Fibroblast of skin of left biceps (primary cell): ENCODE measurements around the gene CCDC144A.
"Not testable (repeated sequence)": the region's sequence is repeated elsewhere in the genome, so short reads cannot be mapped to it uniquely, and the experiment has no call there.

Experiments used
- DNase-seq, 2 experiments: peaks; one replicate each; pipeline ENCODE4 v3.0.0-alpha.2; 2013; ENCODE audit warnings: low read depth in 2 of 2

The CCDC144A gene, protein sequence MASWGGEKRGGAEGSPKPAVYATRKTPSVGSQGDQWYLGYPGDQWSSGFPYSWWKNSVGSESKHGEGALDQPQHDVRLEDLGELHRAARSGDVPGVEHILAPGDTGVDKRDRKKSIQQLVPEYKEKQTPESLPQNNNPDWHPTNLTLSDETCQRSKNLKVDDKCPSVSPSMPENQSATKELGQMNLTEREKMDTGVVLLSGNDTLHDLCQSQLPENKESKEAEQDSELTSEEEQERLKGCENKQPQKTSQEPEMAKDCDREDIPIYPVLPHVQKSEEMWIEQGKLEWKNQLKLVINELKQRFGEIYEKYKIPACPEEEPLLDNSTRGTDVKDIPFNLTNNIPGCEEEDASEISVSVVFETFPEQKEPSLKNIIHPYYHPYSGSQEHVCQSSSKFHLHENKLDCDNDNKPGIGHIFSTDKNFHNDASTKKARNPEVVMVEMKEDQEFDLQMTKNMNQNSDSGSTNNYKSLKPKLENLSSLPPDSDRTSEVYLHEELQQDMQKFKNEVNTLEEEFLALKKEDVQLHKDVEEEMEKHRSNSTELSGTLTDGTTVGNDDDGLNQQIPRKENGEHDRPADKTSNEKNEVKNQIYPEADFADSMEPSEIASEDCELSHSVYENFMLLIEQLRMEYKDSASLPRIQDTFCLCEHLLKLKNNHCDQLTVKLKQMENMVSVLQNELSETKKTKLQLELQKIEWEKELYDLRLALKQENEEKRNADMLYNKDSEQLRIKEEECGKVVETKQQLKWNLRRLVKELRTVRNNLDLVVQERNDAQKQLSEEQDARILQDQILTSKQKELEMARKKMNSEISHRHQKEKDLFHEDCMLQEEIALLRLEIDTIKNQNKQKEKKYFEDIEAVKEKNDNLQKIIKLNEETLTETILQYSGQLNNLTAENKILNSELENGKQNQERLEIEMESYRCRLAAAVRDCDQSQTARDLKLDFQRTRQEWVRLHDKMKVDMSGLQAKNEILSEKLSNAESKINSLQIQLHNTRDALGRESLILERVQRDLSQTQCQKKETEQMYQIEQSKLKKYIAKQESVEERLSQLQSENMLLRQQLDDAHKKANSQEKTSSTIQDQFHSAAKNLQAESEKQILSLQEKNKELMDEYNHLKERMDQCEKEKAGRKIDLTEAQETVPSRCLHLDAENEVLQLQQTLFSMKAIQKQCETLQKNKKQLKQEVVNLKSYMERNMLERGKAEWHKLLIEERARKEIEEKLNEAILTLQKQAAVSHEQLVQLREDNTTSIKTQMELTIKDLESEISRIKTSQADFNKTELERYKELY (N-terminal part only)

DNA sequence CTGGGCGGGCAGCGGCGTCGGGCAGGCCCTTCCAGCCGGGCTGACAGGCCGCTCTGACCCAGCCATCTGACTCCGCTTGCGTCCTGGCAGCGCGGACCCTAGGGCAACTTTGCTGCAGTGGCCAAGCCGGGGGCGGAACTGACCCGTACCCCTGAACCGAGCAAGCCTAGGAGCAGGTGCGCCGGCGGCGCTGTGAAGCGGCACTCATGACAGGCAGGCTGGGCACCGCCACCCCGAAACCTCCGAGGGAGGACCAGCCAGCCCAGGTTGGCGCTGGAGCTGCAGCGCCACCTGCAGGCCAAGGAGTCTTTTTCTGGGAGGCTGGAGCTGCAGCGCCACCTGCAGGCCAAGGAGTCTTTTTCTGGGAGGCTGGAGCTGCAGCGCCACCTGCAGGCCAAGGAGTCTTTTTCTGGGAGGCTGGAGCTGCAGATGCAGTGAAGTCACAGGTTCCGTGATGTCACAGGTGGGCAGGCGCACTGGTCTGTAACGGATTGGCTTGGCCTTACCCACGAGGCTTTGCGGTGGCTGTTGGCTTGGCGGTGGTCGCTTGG is at the start of gene CCDC144A:
Gene CCDC144A (plus strand): TSS at position 511 of the 551 bp plus-strand sequence. CDS start 160 bp downstream, outside the sequence.
- DNase-seq: not testable (repeated sequence)

- no peak for DNase-seq
Observed at GRCh38 chr17:16649585-16649984, 40.5 kb upstream of the CCDC144A start.

DNA sequence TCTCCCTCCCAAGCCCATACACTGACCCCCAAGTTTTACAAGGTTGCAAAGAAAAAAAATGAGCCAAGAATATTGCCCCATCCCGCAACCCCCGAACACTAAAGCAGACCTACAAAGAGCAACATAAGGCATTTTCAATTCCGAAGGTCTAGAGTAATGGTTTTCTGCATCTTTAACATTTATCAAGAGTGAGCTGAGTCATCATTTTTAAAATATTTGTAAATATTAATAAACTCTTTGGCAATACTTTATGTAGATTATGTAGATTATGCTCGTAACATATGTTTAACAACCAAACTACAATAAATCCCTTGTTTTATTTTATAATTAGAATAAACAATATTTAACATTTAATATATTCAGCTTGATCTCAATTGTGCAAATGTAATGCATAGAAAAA is 37.8 kb upstream of the CCDC144A start:
- DNase-seq: no peak

DNA sequence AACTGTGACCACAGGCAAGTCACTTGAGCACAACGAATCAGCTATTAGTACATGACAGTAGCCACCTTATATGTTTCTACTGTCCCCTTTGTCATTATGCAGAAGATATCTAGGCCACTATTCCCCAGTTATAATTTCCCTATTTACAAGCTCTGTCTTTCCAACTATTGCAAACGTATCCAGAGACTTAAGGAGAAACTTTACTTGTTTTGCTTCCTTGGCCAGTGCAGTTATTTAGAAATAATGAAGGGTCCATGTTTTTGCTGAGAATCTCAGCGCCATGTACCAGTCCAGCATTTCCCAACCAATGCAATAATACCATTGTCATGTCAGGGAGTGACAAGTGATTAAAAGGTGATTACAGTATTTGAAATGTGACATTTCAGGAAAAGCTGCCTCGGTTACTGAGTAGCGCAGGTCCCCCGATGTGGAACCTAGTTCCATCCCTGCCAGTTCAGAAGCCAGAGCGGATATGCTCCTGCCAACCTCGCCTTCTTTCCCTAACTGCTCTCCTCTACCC is 37.1 kb upstream of the CCDC144A start:
- DNase-seq: no peak

- peak; percentile 76 to 77 for DNase-seq
Observed at GRCh38 chr17:16653367-16654041, 36.5 kb upstream of the CCDC144A start, which contains the start of gene ZNF624. TSS of gene ZNF624 (minus strand) at chr17:16653850.

GRCh38 chr17:16661217-16661616 is 28.8 kb upstream of the CCDC144A start:
- no peak for DNase-seq

DNA sequence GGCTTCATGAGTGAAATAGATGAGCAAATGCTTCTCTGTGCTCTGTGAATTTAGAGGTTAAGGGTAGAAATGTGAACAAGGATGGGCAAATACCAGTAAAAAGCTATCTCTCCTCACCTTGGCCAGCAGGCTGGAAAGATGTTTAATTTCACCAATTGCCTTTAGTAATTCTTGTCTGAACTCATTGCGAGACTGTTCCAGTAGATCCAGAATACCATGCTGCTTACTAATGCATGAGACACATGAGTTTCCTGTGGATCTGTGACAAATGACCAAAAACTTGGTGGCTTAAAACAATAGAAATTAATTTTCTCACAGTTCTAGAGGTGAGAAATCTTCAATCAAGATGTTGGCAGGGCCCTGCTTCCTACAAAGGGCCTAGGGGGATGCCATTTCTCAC is 27.1 kb upstream of the CCDC144A start:
- no peak for DNase-seq

DNA sequence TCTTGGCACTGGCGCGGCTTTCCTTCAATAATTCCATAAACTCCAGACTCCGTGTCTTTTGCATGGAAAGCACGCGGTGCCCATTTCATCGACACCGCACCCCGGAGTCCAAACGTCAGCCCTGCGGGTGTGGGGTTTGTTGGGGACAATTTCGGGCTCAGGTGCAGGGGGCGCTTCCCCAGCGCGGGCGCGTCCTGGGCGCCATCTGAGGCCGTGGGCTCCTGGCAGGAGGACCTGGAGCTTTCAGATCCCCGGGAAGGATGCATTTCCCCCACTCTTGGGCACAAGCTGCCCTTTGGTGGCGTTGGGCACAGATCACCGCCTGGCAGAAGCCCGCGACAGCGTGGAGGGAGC is 23.5 kb upstream of the CCDC144A start:
- DNase-seq: not testable (repeated sequence)

- not testable (repeated sequence) for DNase-seq
Observed at GRCh38 chr17:16666907-16667636, 23.0 kb upstream of the CCDC144A start.

GRCh38 chr17:16676676-16677268 is 13.3 kb upstream of the CCDC144A start:
- DNase-seq: peak; percentile 10 to 20

DNA sequence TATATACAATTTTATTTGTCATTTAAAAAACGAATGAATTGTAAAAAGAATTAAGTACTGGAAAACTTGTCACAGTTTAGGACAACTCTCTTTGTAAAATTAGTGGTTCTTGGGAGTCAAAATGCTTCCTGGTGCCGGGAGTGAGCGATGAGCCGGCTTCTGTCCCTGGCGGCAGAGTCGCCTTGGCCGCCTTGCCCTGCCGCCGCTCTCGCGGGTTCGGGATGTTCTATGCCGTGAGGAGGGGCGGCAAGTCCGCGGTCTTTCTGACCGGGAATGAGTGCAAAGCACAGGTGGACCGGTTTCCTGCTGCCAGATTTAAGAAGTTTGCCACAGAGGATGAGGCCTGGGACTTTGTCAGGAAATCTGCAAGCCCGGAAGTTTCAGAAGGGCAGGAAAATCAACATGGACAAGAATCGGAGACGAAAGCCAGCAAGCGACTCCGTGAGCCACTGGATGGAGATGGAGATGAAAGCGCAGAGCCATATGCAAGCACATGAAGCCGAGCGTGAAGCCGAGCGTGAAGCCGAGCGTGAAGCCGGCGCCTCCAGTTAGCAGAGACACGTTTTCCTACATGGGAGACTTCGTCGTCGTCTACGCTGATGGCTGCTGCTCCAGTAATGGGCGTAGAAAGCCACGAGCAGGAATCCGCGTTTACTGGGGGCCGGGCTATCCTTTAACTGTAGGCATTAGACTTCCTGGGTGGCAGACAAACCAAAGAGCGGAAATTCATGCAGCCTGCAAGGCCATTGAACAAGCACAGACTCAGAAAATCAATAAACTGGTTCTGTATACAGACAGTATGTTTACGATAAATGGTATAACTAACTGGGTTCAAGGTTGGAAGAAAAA is 6.5 kb upstream of the CCDC144A start:
- not testable (repeated sequence) for DNase-seq

GRCh38 chr17:16686019-16686418 is 4.0 kb upstream of the CCDC144A start:
- DNase-seq: not testable (repeated sequence)

- DNase-seq: not testable (repeated sequence)
Observed at GRCh38 chr17:16687151-16687550, 2.9 kb upstream of the CCDC144A start.

DNA sequence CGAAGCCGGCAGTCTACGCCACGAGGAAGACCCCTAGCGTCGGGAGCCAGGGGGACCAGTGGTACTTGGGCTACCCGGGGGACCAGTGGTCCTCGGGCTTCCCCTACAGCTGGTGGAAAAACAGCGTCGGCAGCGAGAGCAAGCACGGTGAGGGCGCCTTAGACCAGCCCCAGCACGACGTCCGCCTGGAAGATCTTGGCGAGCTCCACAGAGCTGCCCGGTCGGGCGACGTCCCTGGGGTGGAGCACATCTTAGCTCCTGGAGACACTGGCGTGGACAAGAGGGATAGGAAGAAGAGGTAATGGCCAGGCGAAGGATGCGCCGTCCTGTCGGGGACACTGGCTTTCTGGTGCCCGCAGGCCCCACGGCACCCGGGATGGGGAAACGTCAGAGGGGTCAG is 406 bp downstream of the CCDC144A start:
- not testable (repeated sequence) for DNase-seq

DNA sequence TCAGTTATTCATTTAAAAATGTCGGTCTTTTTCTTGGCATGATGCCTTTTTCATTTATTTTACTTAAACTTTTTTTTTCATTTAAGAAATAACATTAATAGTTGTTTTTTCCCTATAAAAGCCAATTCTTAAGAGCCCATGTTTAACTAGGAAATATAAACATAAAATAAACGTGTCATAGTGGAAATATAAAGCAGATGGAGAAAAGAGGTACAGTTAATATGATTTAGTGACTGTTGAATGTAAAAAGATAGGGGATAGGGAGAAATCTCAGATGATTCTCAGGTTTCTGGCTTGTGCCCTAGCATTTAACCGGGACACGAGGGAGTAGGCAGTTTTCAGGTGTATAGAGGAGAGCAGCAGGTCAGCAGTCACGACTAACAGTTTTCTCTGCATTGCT is 7.6 kb downstream of the CCDC144A start:
- not testable (repeated sequence) for DNase-seq

DNA sequence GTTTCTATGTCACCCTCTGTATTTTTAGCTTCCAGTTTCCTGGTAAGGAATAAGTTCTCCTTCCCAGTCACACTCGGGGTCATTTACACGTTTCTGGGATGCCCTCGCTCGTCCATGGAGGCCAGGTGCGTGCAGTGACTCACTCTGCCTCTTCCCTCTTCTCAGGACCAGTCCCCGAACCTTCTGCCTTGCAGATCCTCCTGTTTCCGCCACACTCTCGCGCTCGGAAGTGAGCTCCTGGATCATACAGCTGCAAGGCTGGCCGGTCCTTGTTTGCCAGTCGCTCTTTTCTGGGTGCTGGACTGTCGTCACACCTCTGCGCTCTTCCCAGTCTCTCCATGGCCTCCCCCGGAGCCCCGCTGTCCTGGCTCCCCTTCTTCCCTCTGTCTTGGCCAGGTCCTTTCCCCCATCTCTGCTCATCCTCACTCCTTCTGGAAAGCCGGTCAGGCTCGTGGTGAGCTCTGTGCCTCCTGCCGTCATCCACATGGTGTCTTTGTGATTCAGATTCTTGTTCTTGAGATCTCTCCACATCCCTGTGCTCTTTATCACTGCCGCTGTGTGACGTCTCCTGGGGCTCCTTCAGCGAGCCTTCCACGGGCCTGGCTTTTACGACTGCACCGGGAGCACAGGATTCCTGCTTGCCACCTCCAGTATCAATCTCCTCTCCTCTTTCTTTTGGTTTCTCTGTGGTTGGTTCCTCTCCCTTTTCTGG is 55.6 kb downstream of the CCDC144A start:
- DNase-seq: not testable (repeated sequence)

DNA sequence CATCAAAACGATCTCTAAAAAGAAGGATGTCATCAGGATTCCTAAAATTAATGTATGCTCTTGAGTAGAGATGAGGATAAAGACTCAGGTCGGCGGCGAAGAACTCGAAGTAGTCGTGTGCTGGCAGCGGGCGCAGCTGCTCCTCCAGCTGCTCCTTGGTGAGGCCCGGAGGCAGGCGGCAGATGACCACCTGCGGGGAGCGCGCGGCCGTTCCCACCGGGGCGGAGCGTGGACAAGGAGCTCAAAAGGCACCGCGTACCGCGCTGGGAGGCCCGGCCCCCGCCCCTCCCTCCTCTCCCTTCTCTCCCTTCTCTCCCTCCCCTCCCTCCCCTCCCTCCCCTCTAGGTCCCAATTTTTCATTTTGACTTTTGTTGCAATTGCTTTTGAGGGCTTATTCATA is 56.5 kb downstream of the CCDC144A start:
- not testable (repeated sequence) for DNase-seq

DNA sequence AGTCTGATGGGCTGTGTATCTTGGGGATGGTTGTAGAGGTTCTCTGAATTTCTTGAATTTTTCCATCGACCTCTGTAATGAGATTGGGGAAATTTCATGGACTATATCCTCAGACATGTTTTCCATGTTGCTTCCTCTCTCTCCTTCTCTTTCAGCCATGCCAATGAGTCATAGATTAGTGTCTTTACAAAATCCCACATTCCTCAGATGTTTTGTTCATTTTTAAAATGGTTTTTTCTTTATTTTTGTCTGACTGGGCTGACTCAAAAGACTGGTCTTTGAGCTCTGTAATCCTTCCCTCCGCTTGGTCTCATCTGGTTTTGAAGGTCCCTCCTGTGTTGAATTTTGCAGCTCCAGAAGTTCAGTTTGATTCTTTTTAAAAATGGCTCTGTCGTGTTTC is 60.5 kb downstream of the CCDC144A start:
- DNase-seq: not testable (repeated sequence)
